KMS-11 (cell line): ENCODE measurements around the gene USP27X.

ENCODE experiments used
- H2AFZ ChIP-seq: fragments of 200-600 bp; sonication (generic); 2 replicates; pipeline ENCODE4 v1.6.1; 2016; ENCODE audit warnings: antibody characterized with exemption, mixed run types, low read depth
- H3K27ac ChIP-seq: fragments of 200-600 bp; sonication (generic); 2 replicates; pipeline ENCODE4 v1.6.1; 2016; ENCODE audit warnings: mild to moderate bottlenecking, mixed run types
- H3K27me3 ChIP-seq: fragments of 200-600 bp; sonication (generic); 2 replicates; pipeline ENCODE4 v1.6.1; 2017; ENCODE audit warnings: mild to moderate bottlenecking, low read depth, mixed run types, moderate library complexity; ENCODE audit not compliant: insufficient read depth
- H3K36me3 ChIP-seq: fragments of 200-600 bp; sonication (generic); 2 replicates; pipeline ENCODE4 v1.6.1; 2017; ENCODE audit warnings: mild to moderate bottlenecking, mixed run types; ENCODE audit not compliant: insufficient read depth
- H3K4me1 ChIP-seq: fragments of 200-600 bp; sonication (generic); 2 replicates; pipeline ENCODE4 v1.6.1; 2016; ENCODE audit warnings: mild to moderate bottlenecking, low read depth, mixed run types; ENCODE audit not compliant: poor library complexity, severe bottlenecking
- H3K4me2 ChIP-seq: fragments of 200-600 bp; sonication (generic); 2 replicates; pipeline ENCODE4 v1.7.0; 2016; ENCODE audit warnings: mild to moderate bottlenecking, mixed run types
- H3K4me3 ChIP-seq: fragments of 200-600 bp; sonication (generic); IDR thresholded peaks from 2 replicates; pipeline ENCODE4 v1.6.1; 2017; ENCODE audit warnings: low read depth, low read length, mixed read lengths; ENCODE audit not compliant: insufficient read depth
- H3K79me2 ChIP-seq: fragments of 200-600 bp; sonication (generic); 2 replicates; pipeline ENCODE4 v1.6.1; 2016; ENCODE audit warnings: low read depth, mixed run types; ENCODE audit not compliant: insufficient read depth
- H3K9ac ChIP-seq: fragments of 200-600 bp; sonication (generic); 2 replicates; pipeline ENCODE4 v1.6.1; 2016; ENCODE audit warnings: mild to moderate bottlenecking, mixed run types
- H4K20me1 ChIP-seq: fragments of 200-600 bp; sonication (generic); 2 replicates; pipeline ENCODE4 v1.6.1; 2016; ENCODE audit warnings: mild to moderate bottlenecking, mixed run types; ENCODE audit not compliant: insufficient read depth
- CTCF ChIP-seq: fragments of 200-600 bp; sonication (generic); conservative IDR thresholded peaks from 2 replicates; pipeline ENCODE4 v1.6.1; 2017; ENCODE audit warnings: low read depth, mild to moderate bottlenecking, antibody characterized with exemption, low read length, moderate library complexity, mixed read lengths

Gene USP27X

GRCh38 chrX:49860867-49861535 lies 18.3 kb upstream of the USP27X start:
- Histone ChIP-seq H3K4me3 (no peak overlapping the region), H4K20me1 (no peaks in the 10 kb centered on the region), H3K79me2 (no peaks in the 10 kb centered on the region), H3K36me3 (no peaks in the 10 kb centered on the region), H3K4me1 (no peaks in the 10 kb centered on the region), H3K27ac (no peak overlapping the region), H2AFZ (no peak overlapping the region), H3K9ac (no peak overlapping the region), H3K4me2 (no peak overlapping the region), H3K27me3 (no peaks in the 10 kb centered on the region)
- no peak for TF ChIP-seq CTCF

GRCh38 chrX:49862093-49862492 lies 17.2 kb upstream of the USP27X start:
- H3K9ac ChIP-seq = no peak overlapping the region
- H3K79me2 ChIP-seq = no peaks in the 10 kb centered on the region
- H3K4me2 ChIP-seq = no peak overlapping the region

GRCh38 chrX:49868739-49869138 lies 10.5 kb upstream of the USP27X start:
- Histone ChIP-seq H3K79me2 (no peaks in the 10 kb centered on the region), H3K4me1 (no peaks in the 10 kb centered on the region), H3K4me3 (no peak overlapping the region), H3K4me2 (no peak overlapping the region), H2AFZ (no peak overlapping the region), H3K27ac (no peak overlapping the region), H3K36me3 (no peaks in the 10 kb centered on the region), H4K20me1 (no peaks in the 10 kb centered on the region), H3K27me3 (no peaks in the 10 kb centered on the region), H3K9ac (no peak overlapping the region)
- TF ChIP-seq CTCF = no peak

More at GRCh38 chrX:49862093-49862492, 17.2 kb upstream of the USP27X start:
- no peaks in the 10 kb centered on the region for H4K20me1 ChIP-seq
- no peaks in the 10 kb centered on the region for H3K27me3 ChIP-seq
- H3K4me3 ChIP-seq = no peak overlapping the region
- H3K27ac ChIP-seq = no peak overlapping the region
- H3K4me1 ChIP-seq = no peaks in the 10 kb centered on the region
- H3K36me3 ChIP-seq = no peaks in the 10 kb centered on the region
- TF ChIP-seq CTCF = no peak
- H2AFZ ChIP-seq = no peak overlapping the region

GRCh38 chrX:49876750-49877149 lies 2.5 kb upstream of the USP27X start:
- H3K4me1 ChIP-seq = peaks cover 10% of the 10 kb centered on the region
- no peak overlapping the region for H3K9ac ChIP-seq
- H3K36me3 ChIP-seq = no peaks in the 10 kb centered on the region
- H3K79me2 ChIP-seq = no peaks in the 10 kb centered on the region
- no peaks in the 10 kb centered on the region for H4K20me1 ChIP-seq
- no peak overlapping the region for H3K4me3 ChIP-seq
- no peak overlapping the region for H2AFZ ChIP-seq
- peak; percentile 68 for TF ChIP-seq CTCF
- H3K4me2 ChIP-seq = no peak overlapping the region
- no peak overlapping the region for H3K27ac ChIP-seq
- H3K27me3 ChIP-seq = no peaks in the 10 kb centered on the region
